H1 (cell line): ENCODE results near the gene ALG6. TPM values are rescaled to one million over a fixed set of nuclear protein-coding genes. Genes with fewer than 3 reads are reported as not detected.
A peak's percentile ranks its signal among the peaks of the same experiment; 100 is the strongest.

Experiments
- CTCF ChIA-PET: fragments of 300-600 bp; sonication (Branson Sonifier 250); formaldehyde crosslinking; loops from one replicate; lab custom pipeline; 2021; ENCODE audit not compliant: partially characterized antibody; lab: Charles Lee
- POLR2A ChIA-PET: fragments of 300-600 bp; sonication (Branson Sonifier 250); formaldehyde crosslinking; loops from one replicate; lab custom pipeline; 2021; ENCODE audit warnings: inconsistent platforms; ENCODE audit not compliant: partially characterized antibody; lab: Charles Lee
- DNase-seq, 2 experiments: peaks; one replicate each; pipeline versions ENCODE4 v3.0.0 to v3.0.0-alpha.2; 2010 to 2022; ENCODE audit warnings: low spot score in 2 of 2, low read depth in 1 of 2, mixed read lengths in 1 of 2
- FAIRE-seq: peaks from 2 replicates; lab custom pipeline; 2011; peaks lifted over from hg19 to GRCh38; lab: Jason Lieb, UNC
- H2AFZ ChIP-seq: 2 replicates; pipeline ENCODE4 v1.8.1; 2012; ENCODE audit warnings: low read length, inconsistent platforms
- H2AK5ac ChIP-seq: 2 replicates; pipeline ENCODE4 v1.6.1; 2013; ENCODE audit warnings: low read depth, low read length
- H2BK120ac ChIP-seq: replicated peaks from 2 replicates; pipeline ENCODE3; 2013; ENCODE audit warnings: low read depth, low read length, inconsistent platforms
- H2BK12ac ChIP-seq: 2 replicates; pipeline ENCODE4 v1.6.1; 2013; ENCODE audit warnings: low read depth, low read length
- H2BK15ac ChIP-seq: 2 replicates; pipeline ENCODE4 v1.6.1; 2013; ENCODE audit warnings: low read length
- H2BK20ac ChIP-seq: 2 replicates; pipeline ENCODE4 v1.6.1; 2013; ENCODE audit warnings: low read length
- H2BK5ac ChIP-seq: 2 replicates; pipeline ENCODE4 v1.6.1; 2013; ENCODE audit warnings: low read depth, low read length
- H3K14ac ChIP-seq: 2 replicates; pipeline ENCODE4 v1.6.1; 2013; ENCODE audit warnings: inconsistent platforms; ENCODE audit not compliant: insufficient read length
- H3K18ac ChIP-seq: 2 replicates; pipeline ENCODE4 v1.6.1; 2013; ENCODE audit warnings: low read length; ENCODE audit errors: extremely low read depth
- H3K23ac ChIP-seq: 2 replicates; pipeline ENCODE4 v1.6.1; 2013; ENCODE audit warnings: inconsistent platforms; ENCODE audit not compliant: insufficient read length
- H3K23me2 ChIP-seq: 2 replicates; pipeline ENCODE4 v1.6.1; 2013; ENCODE audit warnings: low read depth, low read length
- H3K27ac ChIP-seq: 2 replicates; pipeline ENCODE4 v1.6.1; 2011; ENCODE audit warnings: low read depth, low read length, inconsistent platforms
- H3K27me3 ChIP-seq, 4 experiments: replicated peaks in 1 of 4; 1 replicate in 1 of 4; 2 replicates in 3 of 4; pipeline versions ENCODE4 v1.6.1 to v1.8.1; 2011 to 2013; ENCODE audit warnings: low read length in 3 of 4, mild to moderate bottlenecking in 3 of 4, inconsistent platforms in 2 of 4, mixed read lengths in 2 of 4, moderate library complexity in 1 of 4; ENCODE audit not compliant: control insufficient read depth in 3 of 4, insufficient read depth in 3 of 4; ENCODE audit errors: extremely low read depth in 1 of 4
- H3K36me3 ChIP-seq, 4 experiments: 2 replicates each; pipeline versions ENCODE4 v1.6.1 to v1.8.1; 2011 to 2013; ENCODE audit warnings: mild to moderate bottlenecking in 4 of 4, low read length in 3 of 4, moderate library complexity in 2 of 4, control low read depth in 1 of 4, inconsistent platforms in 1 of 4; ENCODE audit not compliant: insufficient read depth in 4 of 4, control insufficient read depth in 2 of 4
- H3K4ac ChIP-seq: replicated peaks from 2 replicates; pipeline ENCODE3; 2013; ENCODE audit warnings: low read length, low read depth, mixed read lengths, inconsistent platforms; ENCODE audit not compliant: insufficient read length
- H3K4me1 ChIP-seq, 4 experiments: replicated peaks in 1 of 4; 1 replicate in 1 of 4; 2 replicates in 3 of 4; pipeline versions ENCODE4 v1.6.1 to v1.8.1; 2011 to 2013; ENCODE audit warnings: low read length in 3 of 4, inconsistent platforms in 2 of 4, mixed read lengths in 1 of 4; ENCODE audit not compliant: insufficient read depth in 4 of 4, control insufficient read depth in 3 of 4
- H3K4me2 ChIP-seq, 2 experiments: 2 replicates each; pipeline versions ENCODE4 v1.6.1 to v1.8.1; 2011 to 2013; ENCODE audit warnings: low read depth in 2 of 2, low read length in 2 of 2, control low read depth in 1 of 2, inconsistent platforms in 1 of 2, mild to moderate bottlenecking in 1 of 2; ENCODE audit not compliant: insufficient read depth in 1 of 2
- H3K4me3 ChIP-seq, 4 experiments: fragments of 200-600, 300-600 bp in 1 of 4; sonication (generic), shearing (Covaris generic), sonication (Bioruptor Twin) in 1 of 4; 2 replicates each; pipeline versions ENCODE4 v1.5.1 to v1.8.1; 2011 to 2016; ENCODE audit warnings: low read length in 4 of 4, low read depth in 3 of 4, control low read depth in 2 of 4, inconsistent platforms in 2 of 4, mild to moderate bottlenecking in 2 of 4, mixed read lengths in 1 of 4, moderate library complexity in 1 of 4; ENCODE audit not compliant: insufficient read depth in 2 of 4; ENCODE audit errors: extremely low read depth in 1 of 4
- H3K56ac ChIP-seq: replicated peaks from 2 replicates; pipeline ENCODE3; 2013; ENCODE audit warnings: low read depth, mild to moderate bottlenecking, mixed read lengths, low read length, inconsistent platforms; ENCODE audit not compliant: insufficient read length
- H3K79me1 ChIP-seq: 2 replicates; pipeline ENCODE4 v1.6.1; 2013; ENCODE audit warnings: low read depth, low read length, control low read depth
- H3K79me2 ChIP-seq, 2 experiments: 2 replicates each; pipeline versions ENCODE4 v1.6.1 to v1.8.1; 2012 to 2013; ENCODE audit warnings: low read length in 2 of 2, mild to moderate bottlenecking in 2 of 2, inconsistent platforms in 1 of 2; ENCODE audit not compliant: insufficient read depth in 2 of 2, control insufficient read depth in 1 of 2
- H3K9ac ChIP-seq, 4 experiments: replicated peaks in 1 of 4; 1 replicate in 1 of 4; 2 replicates in 3 of 4; pipeline versions ENCODE4 v1.6.1 to v1.8.1; 2011 to 2013; ENCODE audit warnings: low read depth in 3 of 4, low read length in 3 of 4, control low read depth in 2 of 4, mild to moderate bottlenecking in 2 of 4, moderate library complexity in 2 of 4, inconsistent platforms in 1 of 4; ENCODE audit errors: extremely low read depth in 1 of 4
- H3K9me3 ChIP-seq, 2 experiments: 2 replicates each; pipeline versions ENCODE4 v1.6.1 to v1.8.1; 2012 to 2013; ENCODE audit warnings: mild to moderate bottlenecking in 2 of 2, moderate library complexity in 2 of 2, control low read depth in 1 of 2, inconsistent platforms in 1 of 2, low read depth in 1 of 2, low read length in 1 of 2, mixed read lengths in 1 of 2; ENCODE audit not compliant: insufficient read depth in 2 of 2
- H4K20me1 ChIP-seq, 2 experiments: replicated peaks in 1 of 2; 2 replicates each; pipeline versions ENCODE3 to v1.8.1; 2011 to 2013; ENCODE audit warnings: inconsistent platforms in 2 of 2, low read length in 2 of 2, mild to moderate bottlenecking in 1 of 2; ENCODE audit not compliant: insufficient read depth in 2 of 2, control insufficient read depth in 1 of 2
- H4K5ac ChIP-seq: 2 replicates; pipeline ENCODE4 v1.6.1; 2013; ENCODE audit warnings: low read length, low read depth, mixed read lengths, inconsistent platforms; ENCODE audit not compliant: insufficient read length
- H4K8ac ChIP-seq: 2 replicates; pipeline ENCODE4 v1.8.0; 2013; ENCODE audit warnings: mild to moderate bottlenecking, moderate library complexity, low read length, inconsistent platforms; ENCODE audit not compliant: insufficient read depth; ENCODE audit errors: extremely low read depth
- H4K91ac ChIP-seq: replicated peaks from 2 replicates; pipeline ENCODE3; 2013; ENCODE audit warnings: low read length, mixed read lengths, inconsistent platforms; ENCODE audit not compliant: insufficient read length
- CEBPB ChIP-seq: IDR thresholded peaks from 2 replicates; pipeline ENCODE4 v1.6.1; 2012; ENCODE audit warnings: low read depth, low read length
- CHD2 ChIP-seq: IDR thresholded peaks from 2 replicates; pipeline ENCODE4 v1.6.1; 2012; ENCODE audit warnings: low read length, improper control_type of control experiment
- CTCF ChIP-seq, 3 experiments: IDR thresholded peaks; 1 replicate in 2 of 3; 2 replicates in 1 of 3; pipeline versions ENCODE4 v1.5.1 to v1.6.1; 2011; ENCODE audit warnings: low read length in 3 of 3, mild to moderate bottlenecking in 3 of 3, inconsistent platforms in 2 of 3, low read depth in 1 of 3, moderate library complexity in 1 of 3; ENCODE audit not compliant: insufficient read depth in 1 of 3; ENCODE audit errors: control extremely low read depth in 1 of 3
- FOSL1 ChIP-seq: IDR thresholded peaks from 2 replicates; pipeline ENCODE4 v1.6.1; 2011; ENCODE audit warnings: mild to moderate bottlenecking, low read depth, low read length, moderate library complexity; ENCODE audit not compliant: insufficient read depth
- KDM1A ChIP-seq: fragments of 200-600, 300-600 bp; sonication (generic); IDR thresholded peaks from 2 replicates; pipeline ENCODE4 v1.7.1; 2016; ENCODE audit warnings: mild to moderate bottlenecking, low read length, borderline replicate concordance
- MAFK ChIP-seq: IDR thresholded peaks from 2 replicates; pipeline ENCODE4 v1.6.1; 2012; ENCODE audit warnings: low read depth, mild to moderate bottlenecking, improper control_type of control experiment, low read length
- RXRA ChIP-seq: IDR thresholded peaks from 2 replicates; pipeline ENCODE4 v1.6.1; 2011; ENCODE audit warnings: low read depth, mild to moderate bottlenecking, low read length, moderate library complexity; ENCODE audit not compliant: insufficient read depth
- WGBS, 2 experiments: shearing (Covaris generic) in 1 of 2; methylation state at CpG; one replicate each; pipeline versions ENCODE4 v1.1.6 to v1.1.7; 2013 to 2015; ENCODE audit warnings: low lambda C conversion rate in 2 of 2, mixed read lengths in 2 of 2, inconsistent platforms in 1 of 2, low coverage in 1 of 2, missing lambda C conversion rate in 1 of 2; ENCODE audit not compliant: insufficient replicate concordance in 2 of 2, insufficient coverage in 1 of 2, insufficient read length in 1 of 2; ENCODE audit errors: extremely low coverage in 1 of 2, missing lambda C conversion rate in 1 of 2; 5-methylcytosine and 5-hydroxymethylcytosine counted together
- polyA plus RNA-seq, 7 experiments: library from polyadenylated mRNA; depleted of rRNA in 3 of 7; stranded (reverse) in 5 of 7; unstranded in 2 of 7; fragments of >200 nt in 5 of 7; fragments of 200-250 nt in 2 of 7; gene quantifications; 1 replicate in 5 of 7; 2 replicates in 1 of 7; 4 replicates in 1 of 7; pipeline versions ENCODE4 v1.2.1 to v1.2.3, GENCODE V29; 2011 to 2013; ENCODE audit warnings: missing spikeins in 2 of 7, mixed read lengths in 2 of 7
- total RNA-seq: library from RNA; stranded (reverse); fragmentation: NEBNext Ultra II Directional; extraction: Animal tissue kit (Norgen Biotek cat#: 25700); gene quantifications from 2 replicates; pipeline ENCODE4 v1.2.1, GENCODE V29; 2021

The ALG6 gene
- total and polyA plus RNA-seq, 2 of the 8 experiments (the other 6 are each of a cell fraction or from before 2014, with no cell fraction given), result 17.8 to 26.8 TPM

GRCh38 chr1:63487336-63488065 is 120.1 kb downstream of the ALG6 start:
- Histone ChIP-seq H3K9me3 (no peaks in the 10 kb centered on the region), H3K4me3 (no peak overlapping the region), H2BK15ac (no peak overlapping the region), H2BK5ac (no peak overlapping the region), H4K91ac (no peak overlapping the region), H3K4me2 (no peak overlapping the region), H2AK5ac (no peak overlapping the region), H2BK12ac (no peak overlapping the region), H3K79me2 (no peaks in the 10 kb centered on the region), H3K4me1 (no peaks in the 10 kb centered on the region), H3K23ac (no peak overlapping the region), H3K79me1 (no peaks in the 10 kb centered on the region), H3K9ac (no peak overlapping the region), H3K36me3 (no peaks in the 10 kb centered on the region), H3K18ac (no peak overlapping the region), H3K27me3 (no peaks in the 10 kb centered on the region), H3K27ac (no peak overlapping the region), H3K23me2 (no peaks in the 10 kb centered on the region), H2AFZ (no peak overlapping the region), H3K4ac (no peak overlapping the region), H4K8ac (no peak overlapping the region), H3K14ac (no peak overlapping the region), H4K20me1 (no peaks in the 10 kb centered on the region), H2BK20ac (no peak overlapping the region), H4K5ac (no peak overlapping the region), H2BK120ac (no peak overlapping the region), H3K56ac (no peak overlapping the region)
- TF ChIP-seq CHD2 (no peak), MAFK (no peak), RXRA (no peak), FOSL1 (no peak), KDM1A (no peak), CTCF (IDR thresholded peaks at IDR 0.05; ENCODE audit: control extremely low read depth in 1 of 3, insufficient read depth in 1 of 3, low read depth in 1 of 3, low read length in 3 of 3) (no peak), CEBPB (no peak)
- WGBS, 2 experiments, result 89% methylated on average over 8 of the region's 8 CpGs; no CpG with 5 or more reads in 1 of the 2 experiments
- ChIA-PET POLR2A (interaction anchor here (1.1 kb wide), 1 partner anchor 11 kb away, joined by 3 read pairs; no protein-coding TSS in a partner anchor), CTCF (interaction anchor here (1.4 kb wide), 1 partner anchor 11 kb away, joined by 3 read pairs; no protein-coding TSS in a partner anchor)
- FAIRE-seq, result peak; percentile 39
- DNase-seq, result no peak
